Vagina (tissue), 2 donors: Measurements from ENCODE around the gene TICAM1.
"Not testable (repeated sequence)": the region's sequence is repeated elsewhere in the genome, so short reads cannot be mapped to it uniquely, and the experiment has no call there.

Source experiments
- CTCF ChIP-seq, 3 experiments: fragments of 450-650 bp in 2 of 3; fragments of 200-600 bp in 1 of 3; sonication (generic) in 1 of 3; IDR thresholded peaks; one replicate each; pipeline ENCODE4 v1.5.1; 2017 to 2019; ENCODE audit warnings: antibody characterized with exemption in 3 of 3, mild to moderate bottlenecking in 2 of 3, moderate library complexity in 2 of 3
- POLR2A ChIP-seq, 2 donors: fragments of 450-650 bp; IDR thresholded peaks; one replicate each; pipeline ENCODE4 v1.6.1; 2017; ENCODE audit warnings: antibody characterized with exemption in 2 of 2, mild to moderate bottlenecking in 2 of 2, moderate library complexity in 2 of 2
- POLR2AphosphoS5 ChIP-seq, 2 donors: sonication (generic); formaldehyde crosslinking; IDR thresholded peaks; one replicate each; pipeline ENCODE4 v1.9.0; 2017; ENCODE audit warnings: antibody characterized with exemption in 2 of 2, mild to moderate bottlenecking in 2 of 2, low read depth in 1 of 2; ENCODE audit not compliant: insufficient read depth in 1 of 2

GRCh38 chr19:4778124-4778523 lies 53.4 kb downstream of the TICAM1 start:
- TF ChIP-seq CTCF (IDR thresholded peaks at IDR 0.05); POLR2AphosphoS5 (IDR thresholded peaks at IDR 0.05; ENCODE audit: insufficient read depth in 1 of 2, low read depth in 1 of 2); POLR2A (IDR thresholded peaks at IDR 0.05): not testable (repeated sequence)
